Measurements from ENCODE around the gene CSH2. TPM values are rescaled to one million over a fixed set of nuclear protein-coding genes. Genes with fewer than 3 reads are reported as not detected.
A peak's percentile ranks its signal among the peaks of the same experiment; 100 is the strongest.

CSH2 gene
- total and polyA plus RNA-seq, 2 of the 13 experiments (the other 11 are each of a cell fraction or from before 2014, with no cell fraction given) = not detected

DNA sequence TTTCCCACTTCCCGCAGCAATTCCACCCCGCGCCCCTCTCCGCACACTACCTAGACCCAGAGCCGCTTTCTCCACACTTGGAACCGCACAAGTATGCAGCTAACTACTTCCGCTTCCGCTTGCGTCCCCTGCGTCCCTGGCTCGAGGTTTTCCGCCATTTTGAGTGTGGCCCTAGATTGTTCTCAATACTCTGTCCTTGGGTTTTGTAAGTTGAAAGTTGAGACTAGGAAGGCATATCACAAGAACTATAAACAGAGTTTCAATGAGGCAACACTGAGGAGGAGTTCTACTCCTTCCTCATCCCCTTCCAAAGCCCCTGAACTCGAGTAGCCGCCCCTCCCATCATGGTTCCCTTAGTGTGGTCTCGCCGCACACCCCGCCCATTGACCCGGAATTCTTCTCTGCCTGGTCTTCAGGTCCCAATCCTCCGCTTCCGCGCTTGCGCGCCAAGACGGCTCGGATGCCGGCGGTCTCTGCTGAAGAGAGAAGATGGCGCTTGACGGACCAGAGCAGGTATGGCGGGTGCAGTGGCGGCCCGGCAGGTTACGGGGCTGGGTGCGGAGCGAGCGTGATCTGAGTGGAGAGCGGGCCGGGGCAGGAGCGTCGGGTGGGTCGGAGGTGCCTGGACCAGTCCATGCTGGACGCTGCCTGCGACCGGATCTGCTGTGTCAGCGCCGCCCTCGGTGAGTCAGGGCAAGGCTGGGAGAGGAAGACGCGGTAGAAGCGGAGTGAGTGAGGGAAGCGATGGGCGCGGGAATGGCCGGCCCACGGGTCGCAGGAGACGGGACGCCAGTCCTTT lies 46.3 kb downstream of the CSH2 start, which contains the start of the genes FTSJ3 and PSMC5 (continued):
- TF ChIP-seq ZNF646 (CRISPR knock-in tag; IDR thresholded peaks at IDR 0.05) (no peak), RBFOX2 (IDR thresholded peaks at IDR 0.05; ENCODE audit: low read depth, low read length) (peak; percentile 95), ZNF20 (CRISPR knock-in tag; IDR thresholded peaks at IDR 0.05) (no peak), ZFP82 (CRISPR knock-in tag; IDR thresholded peaks at IDR 0.05; ENCODE audit: borderline replicate concordance) (no peak; the same call in 1 of the 2 replicates), ZNF790 (CRISPR knock-in tag; IDR thresholded peaks at IDR 0.05; ENCODE audit: borderline replicate concordance) (peak; percentile 90; the same call in 1 of the 2 replicates), SMARCE1 (IDR thresholded peaks at IDR 0.05; ENCODE audit: borderline replicate concordance) (no peak), AGO2 (optimal IDR thresholded peaks at IDR 0.05; ENCODE audit: low read depth, low read length) (peak; percentile 94), SP140L (CRISPR knock-in tag; IDR thresholded peaks at IDR 0.05; ENCODE audit: borderline replicate concordance) (no peak), KDM4B (CRISPR knock-in tag; IDR thresholded peaks at IDR 0.05) (peak; percentile 79), FOXJ3 (CRISPR knock-in tag; IDR thresholded peaks at IDR 0.05; ENCODE audit: borderline replicate concordance) (no peak; the same call in 1 of the 2 replicates), RFX3 (CRISPR knock-in tag; IDR thresholded peaks at IDR 0.05) (no peak), ZBTB21 (CRISPR knock-in tag; IDR thresholded peaks at IDR 0.05) (no peak), CAMTA2 (CRISPR knock-in tag; IDR thresholded peaks at IDR 0.05; ENCODE audit: borderline replicate concordance) (peak; percentile 89; the same call in 1 of the 2 replicates), NRL (CRISPR knock-in tag; IDR thresholded peaks at IDR 0.05; ENCODE audit: borderline replicate concordance) (no peak), CEBPG (CRISPR knock-in tag; IDR thresholded peaks at IDR 0.05) (peak; percentile 27; the same call in 1 of the 2 replicates), ZNF326 (CRISPR knock-in tag; IDR thresholded peaks at IDR 0.05; ENCODE audit: borderline replicate concordance) (no peak), MAF1 (CRISPR knock-in tag; IDR thresholded peaks at IDR 0.05; ENCODE audit: borderline replicate concordance) (peak; percentile 77; the same call in 1 of the 2 replicates), E2F1 (CRISPR knock-in tag; IDR thresholded peaks at IDR 0.05) (peak; percentile 86), ZNF143 (CRISPR knock-in tag; IDR thresholded peaks at IDR 0.05) (peak; percentile 33)
- TF ChIP-seq, protein P1, sequence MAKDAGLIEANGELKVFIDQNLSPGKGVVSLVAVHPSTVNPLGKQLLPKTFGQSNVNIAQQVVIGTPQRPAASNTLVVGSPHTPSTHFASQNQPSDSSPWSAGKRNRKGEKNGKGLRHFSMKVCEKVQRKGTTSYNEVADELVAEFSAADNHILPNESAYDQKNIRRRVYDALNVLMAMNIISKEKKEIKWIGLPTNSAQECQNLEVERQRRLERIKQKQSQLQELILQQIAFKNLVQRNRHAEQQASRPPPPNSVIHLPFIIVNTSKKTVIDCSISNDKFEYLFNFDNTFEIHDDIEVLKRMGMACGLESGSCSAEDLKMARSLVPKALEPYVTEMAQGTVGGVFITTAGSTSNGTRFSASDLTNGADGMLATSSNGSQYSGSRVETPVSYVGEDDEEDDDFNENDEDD (CRISPR knock-in tag; IDR thresholded peaks at IDR 0.05; ENCODE audit: borderline replicate concordance) = peak; percentile 74
